AG20443 (cell line): Measurements from ENCODE around the gene SLC9A3.
"Not testable (repeated sequence)": the region's sequence is repeated elsewhere in the genome, so short reads cannot be mapped to it uniquely, and the experiment has no call there.

Source experiments
- DNase-seq: peaks from one replicate; pipeline ENCODE4 v3.0.0; 2012; ENCODE audit warnings: low spot score, mixed read lengths

The SLC9A3 gene

DNA sequence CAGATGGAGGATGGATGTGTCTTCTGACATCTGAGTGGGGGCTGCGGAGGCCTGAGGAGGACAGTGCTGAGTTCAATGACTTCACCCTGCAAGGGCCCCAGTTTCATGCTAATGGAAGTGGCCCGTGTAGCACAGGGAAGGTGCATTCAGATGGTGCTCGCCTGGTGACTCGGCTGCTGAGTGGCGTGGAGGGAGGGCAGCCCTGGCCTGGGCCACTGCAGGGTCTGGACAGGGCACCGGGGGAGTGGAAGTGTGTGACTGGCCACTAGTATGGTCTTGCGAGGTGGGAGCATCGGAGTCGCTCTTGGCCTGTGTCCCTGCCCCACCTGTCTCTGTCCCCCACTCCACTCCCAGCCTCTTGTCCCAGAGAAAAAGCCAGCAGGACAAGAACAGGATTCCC is 1.7 kb upstream of the SLC9A3 start:
- DNase-seq: no peak

DNA sequence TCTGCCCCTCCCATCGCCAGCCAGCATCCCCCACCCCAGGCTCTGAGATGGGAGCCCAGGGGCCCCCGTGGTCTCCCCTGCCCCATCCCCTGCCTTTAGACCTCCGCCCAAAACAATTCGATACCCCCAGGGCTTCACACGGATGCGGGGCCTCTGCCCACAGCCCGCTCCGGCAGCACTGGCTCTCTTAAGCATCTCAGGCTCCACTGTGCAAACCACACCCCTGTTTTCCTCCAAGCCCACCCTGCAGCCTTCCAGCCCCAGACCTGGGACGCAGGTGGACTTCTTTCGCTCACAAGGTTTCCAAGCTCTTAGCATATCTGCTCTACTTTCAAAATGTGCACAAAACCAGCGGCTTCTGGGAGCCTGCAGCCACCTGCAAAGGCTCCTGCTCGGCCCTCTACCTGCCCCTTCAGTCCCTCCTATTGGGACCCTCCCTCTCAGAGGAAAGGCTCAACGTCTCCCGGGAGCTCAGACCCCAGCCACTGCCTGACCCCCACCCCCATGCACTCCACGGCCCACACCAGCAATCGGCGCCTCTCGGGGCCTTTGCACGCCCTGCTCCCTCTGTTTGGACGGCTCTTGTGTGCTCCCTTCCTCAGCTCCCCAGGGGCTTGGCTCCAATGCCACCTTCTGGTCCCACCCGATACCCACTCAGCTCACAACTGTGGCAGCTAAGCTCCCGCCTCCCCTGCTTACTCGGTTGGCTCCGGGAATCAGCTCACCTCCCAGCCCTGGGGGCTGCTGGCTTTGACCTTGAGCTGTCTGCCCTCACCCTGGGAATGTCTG is 918 bp upstream of the SLC9A3 start:
- DNase-seq: no peak

DNA sequence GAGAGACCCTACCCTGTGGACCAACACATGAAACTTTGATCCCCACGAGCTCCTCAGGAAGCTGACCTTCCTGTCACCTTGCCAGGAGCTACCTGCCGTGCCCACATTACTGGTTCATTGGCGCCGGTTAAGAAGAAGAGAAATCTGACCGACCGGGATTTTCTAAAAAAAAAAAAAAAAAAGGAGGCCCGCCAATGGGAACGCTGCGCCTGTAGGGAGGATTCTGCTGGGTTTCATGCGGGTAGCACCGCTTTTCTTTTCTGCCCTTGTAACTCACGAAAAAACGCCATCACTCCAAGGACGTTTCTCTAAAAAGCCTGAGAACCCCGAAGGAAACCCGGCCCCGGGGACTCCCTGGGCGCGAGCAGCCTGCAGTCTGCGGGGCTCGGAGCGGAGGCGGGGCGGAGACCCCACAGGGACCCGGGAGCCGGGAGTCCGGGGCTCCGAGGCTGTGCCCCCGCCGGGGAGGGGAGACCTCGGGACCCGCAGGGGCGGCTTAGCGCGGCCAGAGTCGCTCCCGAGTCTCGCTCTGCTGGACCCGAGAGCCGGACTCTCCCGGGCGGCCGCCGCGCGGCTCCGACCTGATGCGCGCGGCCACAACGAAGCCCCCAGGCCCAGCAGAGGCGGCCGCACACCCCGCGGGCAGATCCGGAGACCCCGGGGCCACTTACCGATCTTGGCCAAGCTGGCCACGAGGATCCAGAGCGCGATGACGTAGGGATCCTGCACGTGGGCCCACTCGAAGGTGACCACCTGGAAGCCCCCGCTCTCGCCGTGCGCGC is 617 bp downstream of the SLC9A3 start:
- DNase-seq: peak; percentile 52

DNA sequence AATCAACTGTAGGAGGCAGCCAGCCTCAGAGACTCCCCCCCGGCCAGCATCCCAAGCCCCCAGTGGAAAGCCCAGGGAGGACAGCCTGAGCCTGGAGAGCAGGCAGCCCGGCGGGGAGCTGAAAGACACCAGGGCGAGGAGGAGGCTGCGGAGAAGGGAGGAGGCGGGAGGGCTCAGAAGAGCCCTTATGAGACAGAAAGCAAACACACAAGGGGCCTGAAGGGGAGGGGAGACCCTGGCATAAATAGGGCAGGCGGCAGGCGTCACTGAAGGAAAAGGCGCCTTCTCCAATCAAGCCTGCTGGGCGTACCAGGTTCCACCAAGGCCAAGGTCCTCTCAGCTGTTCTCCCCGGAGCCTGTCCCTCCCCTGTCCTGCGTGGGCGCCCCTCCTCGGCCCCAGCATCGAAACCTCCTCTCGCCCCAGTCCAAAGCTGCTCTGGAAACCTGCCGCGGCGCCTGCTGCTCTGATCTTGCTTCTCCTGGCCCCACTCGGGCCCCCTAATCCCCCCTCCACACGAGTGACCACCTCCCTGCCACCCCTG is 1.3 kb downstream of the SLC9A3 start:
- no peak for DNase-seq

DNA sequence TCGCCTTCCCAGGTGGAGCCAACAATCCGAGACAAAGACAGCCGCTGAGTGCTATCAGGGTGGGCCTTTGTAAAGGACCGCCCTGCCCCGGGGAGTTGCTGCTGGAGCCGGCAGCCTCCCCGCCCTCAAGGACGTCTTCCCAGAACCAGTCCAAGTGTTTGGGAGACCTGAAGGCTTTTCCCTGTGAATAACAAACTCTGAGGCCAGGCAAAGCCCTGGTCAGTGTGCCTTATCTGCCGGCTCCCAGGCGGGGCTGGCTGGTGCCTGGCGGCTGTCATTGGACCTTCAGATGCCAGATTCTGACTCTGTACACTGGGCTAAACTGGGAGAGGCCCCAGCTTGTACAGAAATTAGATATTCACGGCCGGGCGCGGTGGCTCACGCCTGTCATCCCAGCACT is 2.1 kb downstream of the SLC9A3 start:
- DNase-seq: no peak

DNA sequence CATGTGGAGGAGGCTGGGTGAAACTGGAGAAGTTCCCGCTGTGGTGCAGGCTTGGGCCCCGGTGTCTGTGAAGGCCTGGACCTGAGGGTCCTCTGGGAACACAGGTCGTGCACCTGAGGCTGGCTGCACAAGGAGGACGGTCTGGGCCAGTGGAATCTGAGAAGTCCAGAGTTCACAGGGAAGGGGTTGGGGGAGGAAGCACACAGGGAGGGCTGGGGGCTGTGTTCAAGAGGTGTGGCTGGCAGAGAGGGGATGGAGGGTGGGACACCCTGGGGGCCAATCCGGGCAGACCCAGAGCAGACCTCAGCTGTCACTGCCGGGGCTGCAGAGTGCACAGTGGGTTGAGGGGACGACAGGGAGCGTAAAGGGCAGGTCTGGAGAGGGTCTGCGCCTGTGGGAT is 2.6 kb downstream of the SLC9A3 start:
- DNase-seq: no peak

DNA sequence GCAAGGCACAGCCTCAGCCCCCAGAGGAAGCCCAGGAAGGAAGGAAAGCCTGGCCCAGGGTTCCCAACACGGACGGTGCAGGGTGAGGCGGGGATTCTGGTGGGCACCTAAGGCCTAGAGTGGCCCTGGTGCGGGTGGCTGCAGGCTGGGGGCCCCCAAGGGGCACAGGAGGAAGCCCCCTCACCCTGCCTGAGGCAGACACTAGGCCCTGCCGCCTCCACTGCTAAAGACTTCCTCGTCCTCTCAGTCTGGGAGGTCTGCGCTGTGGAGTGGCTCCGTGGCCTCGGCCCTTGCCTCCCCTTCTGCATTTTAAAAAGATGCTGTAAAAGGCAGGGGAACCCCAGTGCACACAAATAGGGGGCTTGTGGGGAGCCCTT is 3.4 kb downstream of the SLC9A3 start:
- no peak for DNase-seq

DNA sequence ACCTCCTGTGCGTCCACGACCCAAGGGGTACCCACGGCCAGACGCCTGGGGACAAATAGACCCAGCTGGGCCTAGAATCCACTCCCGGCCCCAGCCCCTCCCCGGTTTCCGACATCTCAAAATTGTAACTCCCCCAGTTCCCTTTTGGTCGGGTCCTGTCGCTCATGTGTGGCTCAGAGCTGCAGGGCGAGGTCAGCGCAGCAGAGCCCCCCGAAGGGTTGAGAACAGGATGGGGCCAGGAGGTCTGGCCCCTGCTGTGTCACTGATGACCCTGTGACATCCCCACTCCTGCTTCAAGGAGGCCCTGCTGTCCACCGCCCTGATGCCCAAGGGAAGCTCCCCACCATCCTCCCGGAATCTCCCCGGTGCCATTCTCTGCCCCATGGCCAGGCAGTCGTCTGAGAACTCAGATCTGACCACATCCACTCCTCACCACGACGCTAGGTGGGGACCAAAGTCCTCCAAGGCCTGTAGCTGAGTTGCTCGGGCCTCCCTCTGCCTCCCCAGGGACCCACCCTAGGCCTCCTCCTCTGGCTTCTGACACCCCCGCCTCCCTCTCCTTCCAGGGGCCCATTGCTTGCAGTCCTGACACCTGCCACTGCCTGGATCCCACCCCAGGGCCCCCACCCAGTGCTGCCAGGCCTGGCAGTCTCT is 3.9 kb downstream of the SLC9A3 start:
- no peak for DNase-seq

DNA sequence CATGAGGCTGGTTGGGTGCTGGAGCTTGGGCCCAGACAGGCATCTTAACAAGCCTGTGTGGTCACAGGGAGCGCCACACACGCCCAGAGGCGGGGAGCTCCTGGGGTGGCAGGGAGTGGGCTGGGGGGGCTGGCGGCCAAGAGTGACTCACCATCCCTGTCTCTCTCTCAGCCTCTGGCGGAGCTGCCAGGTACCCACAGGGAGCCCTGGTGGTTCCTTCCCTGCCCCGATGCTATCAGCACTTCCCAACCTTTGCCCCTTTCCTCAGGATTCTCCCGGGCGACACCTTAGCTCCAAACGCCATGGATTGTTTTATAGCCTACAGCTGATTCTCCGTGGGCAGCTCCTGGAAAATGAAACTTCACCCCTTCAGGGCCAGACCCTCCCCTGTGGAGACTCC is 5.5 kb downstream of the SLC9A3 start:
- DNase-seq: no peak

DNA sequence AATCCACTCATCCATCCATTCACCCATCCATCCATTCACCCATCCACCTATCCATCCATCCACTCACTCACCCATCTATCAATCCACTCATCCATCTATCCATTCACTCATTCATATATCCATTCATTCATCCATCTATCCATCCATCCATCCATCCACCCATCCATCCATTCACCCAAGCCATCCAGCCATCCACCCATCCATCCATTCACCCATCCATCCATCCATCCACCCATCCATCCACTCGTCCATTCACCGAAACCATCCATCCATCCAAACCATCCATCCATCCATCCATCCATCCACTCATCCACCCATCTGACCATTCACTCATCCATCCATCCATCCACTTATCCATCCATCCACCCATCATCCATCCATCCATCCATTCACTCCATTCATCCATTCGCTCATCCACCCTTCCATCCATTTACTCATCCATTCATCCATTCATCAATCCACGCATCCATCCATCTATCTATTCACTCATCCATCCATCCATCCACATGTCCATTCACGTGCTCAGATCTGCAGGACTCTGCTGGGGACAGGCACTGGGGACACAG is 6.6 kb downstream of the SLC9A3 start:
- no peak for DNase-seq

DNA sequence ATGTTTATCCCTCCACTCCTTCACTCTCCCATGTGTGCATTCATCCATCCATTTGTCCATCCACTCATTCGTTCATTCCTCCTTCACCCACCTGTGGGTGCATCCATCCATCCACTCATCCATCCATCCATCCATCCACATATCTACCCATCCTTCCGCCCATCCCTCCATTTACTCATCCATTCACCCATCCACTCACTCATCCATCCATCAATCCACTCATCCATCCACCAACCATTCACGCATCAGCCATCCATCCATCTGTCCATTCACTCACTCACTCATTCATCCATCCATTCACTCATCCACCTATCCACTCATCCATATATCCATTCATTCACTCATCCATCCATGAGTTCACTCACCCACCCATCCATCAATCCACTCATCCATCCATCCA is 7.3 kb downstream of the SLC9A3 start:
- no peak for DNase-seq

DNA sequence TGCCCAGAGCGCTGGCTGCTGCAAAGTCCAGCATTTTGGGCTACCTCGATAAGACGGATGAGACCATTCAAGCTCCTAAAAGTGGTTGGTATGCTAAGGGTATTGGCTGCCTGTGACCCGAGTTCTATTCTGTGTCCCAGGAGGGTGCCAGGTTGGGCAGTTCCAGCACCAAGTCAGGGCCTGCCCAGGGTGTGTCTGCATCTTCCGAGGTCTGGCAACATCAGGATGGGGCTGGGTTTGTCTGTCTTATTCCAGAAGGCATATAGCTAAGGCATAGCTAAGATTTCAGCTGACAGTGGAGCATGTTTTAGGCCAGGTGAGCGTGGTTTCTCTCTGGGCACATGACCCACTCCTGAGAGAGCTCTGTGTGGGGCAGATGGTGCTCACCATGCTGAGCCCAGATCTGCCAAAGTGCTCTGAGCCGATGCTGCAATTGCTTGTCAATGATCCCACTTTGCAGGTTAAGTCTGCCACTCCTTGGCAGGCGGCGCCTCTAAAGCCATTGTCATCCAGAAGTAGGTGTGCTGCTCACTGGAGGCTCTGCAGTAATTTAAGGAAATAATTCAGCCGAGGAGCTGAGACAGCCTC is 7.8 kb downstream of the SLC9A3 start:
- DNase-seq: no peak

DNA sequence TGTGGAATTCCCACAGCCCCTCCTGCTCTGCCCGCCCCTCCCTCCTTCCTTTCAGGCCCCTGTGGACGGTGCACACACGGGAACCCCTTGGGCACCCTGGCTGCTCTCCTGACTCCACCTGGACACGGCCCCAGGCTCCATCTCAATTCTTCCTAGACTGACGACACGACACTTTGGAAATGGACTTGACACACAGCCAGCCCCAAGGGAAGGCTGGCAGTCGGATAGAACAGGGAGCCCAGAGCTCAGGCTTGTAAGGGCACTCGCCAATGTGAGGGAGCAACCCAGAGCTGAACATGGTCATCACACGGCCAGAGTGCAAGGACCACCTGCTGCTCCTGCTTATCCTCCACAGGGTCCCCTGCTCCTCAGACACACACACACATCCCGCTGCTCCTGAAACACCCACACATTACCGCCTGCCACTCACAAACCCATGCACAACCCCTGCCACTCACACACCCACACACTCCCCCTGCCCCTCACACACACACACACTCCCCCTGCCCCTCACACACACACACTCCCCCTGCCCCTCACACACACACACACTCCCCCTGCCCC is 8.9 kb downstream of the SLC9A3 start:
- no peak for DNase-seq

DNA sequence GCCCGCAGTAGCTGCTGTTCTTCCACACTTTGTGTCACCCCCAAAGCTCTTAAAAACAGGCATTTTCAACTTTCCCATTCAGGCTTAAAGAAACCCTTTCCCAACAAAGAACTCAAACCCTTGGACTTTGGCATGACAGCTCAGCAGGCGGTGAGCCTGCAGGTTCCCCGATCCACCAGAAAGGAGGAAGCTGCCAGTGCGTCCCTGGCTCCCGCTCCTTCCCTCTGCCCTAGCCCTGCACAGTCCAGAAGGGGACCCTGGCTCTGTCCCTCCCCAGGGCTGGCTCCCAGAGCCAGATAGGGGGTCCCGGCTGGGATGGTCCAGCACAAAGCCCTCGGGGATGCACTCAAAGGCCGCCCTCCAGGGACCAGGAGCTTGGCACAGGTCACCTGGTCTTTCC is 9.6 kb downstream of the SLC9A3 start:
- no peak for DNase-seq

DNA sequence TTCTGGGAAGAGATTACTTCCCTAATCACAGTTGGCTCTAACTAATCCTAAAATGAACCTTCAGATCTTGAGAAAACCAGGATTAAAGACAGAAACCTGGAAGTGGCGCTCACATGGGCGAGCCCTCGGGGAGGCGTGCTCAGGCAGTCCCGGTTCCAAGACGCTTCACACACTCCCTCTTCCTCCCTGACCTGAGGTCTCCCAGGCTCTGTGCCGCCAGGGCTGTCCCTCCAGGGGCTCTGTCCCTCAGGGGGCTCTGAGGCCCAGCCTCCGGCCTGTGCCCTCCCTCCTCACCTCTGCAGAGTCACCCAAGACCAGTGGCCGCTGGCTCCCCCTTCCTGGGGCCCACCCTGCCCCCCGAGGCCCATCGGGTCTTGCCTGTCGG is 10.2 kb downstream of the SLC9A3 start:
- no peak for DNase-seq

DNA sequence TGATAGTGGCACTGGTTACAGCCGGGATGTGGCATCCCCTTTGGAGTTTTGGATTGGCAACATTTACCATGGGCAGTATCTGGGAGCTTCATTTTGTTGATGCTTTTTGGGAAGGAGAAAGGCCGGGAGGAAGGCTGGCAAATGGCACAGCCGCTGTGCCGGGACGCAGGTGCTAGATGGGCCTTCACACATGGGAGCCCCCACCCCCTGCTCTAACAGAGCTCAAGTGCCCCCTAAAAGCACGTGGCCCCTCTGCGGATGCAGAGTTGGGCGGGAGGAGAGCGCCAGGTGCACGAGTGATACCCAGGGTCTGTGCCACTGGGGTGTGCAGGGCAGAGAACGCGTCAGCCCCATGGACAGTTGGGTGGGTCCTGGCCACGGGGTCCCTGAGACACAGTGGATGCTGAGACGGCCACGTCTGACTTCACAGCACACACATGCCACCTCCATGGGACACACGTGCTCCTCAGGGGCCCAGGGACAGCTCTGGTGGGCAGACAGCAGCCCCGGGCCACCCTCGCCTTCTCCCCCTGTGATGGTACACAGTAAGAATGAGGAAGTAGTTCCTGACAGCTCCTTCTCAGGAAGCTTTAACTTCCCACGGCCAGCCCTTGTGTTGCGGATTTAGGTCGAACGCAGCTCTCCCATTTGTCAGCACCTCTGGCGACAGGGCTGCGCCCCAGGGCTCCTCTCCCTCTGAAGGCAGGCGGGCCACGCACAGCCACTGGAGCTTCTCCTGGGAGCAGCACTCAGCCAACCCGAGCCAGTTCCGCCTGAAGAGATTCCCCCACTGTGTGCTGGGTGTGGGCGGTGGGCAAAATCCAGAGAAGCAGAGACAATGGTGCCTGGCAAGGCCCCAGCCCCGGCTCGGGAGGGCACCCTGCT is 10.8 kb downstream of the SLC9A3 start:
- DNase-seq: no peak

DNA sequence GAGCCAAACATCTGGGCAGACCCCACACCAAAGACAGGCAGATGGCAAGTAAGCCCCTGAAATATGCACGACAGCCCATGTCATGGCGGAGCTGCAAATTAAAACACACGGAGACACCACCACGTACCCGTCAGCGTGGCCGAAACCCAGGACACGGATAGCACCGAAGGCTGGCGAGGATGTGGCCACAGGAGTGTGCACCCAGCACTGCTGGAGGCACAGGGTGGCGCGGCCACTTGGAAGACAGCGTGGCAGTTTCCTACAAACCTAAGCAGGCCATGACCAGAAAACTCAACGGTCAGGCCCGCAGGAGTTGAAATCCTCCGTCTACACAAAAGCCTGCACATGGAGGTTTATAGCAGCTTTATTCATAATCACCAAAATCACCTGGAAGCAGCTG is 12.8 kb downstream of the SLC9A3 start:
- DNase-seq: no peak

DNA sequence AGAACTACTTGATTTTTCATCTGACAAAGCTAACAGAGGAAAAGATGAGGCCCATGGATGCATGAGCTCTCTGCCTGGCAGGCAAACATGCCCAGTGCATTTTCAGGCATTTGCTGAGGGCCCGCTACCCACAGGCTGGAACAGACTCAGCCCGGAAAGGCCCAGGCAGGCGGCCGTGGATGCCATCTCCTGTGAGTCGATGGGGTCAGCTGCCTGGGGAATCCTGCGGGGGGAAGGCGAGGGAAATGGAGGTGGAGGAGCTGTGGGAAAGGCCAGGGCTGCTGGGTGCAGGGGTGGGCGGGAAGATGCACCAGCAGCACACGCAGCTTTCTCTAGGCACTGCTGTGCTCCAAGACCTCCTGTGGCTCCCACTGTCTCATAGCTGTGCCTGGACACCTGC is 13.7 kb downstream of the SLC9A3 start:
- no peak for DNase-seq

DNA sequence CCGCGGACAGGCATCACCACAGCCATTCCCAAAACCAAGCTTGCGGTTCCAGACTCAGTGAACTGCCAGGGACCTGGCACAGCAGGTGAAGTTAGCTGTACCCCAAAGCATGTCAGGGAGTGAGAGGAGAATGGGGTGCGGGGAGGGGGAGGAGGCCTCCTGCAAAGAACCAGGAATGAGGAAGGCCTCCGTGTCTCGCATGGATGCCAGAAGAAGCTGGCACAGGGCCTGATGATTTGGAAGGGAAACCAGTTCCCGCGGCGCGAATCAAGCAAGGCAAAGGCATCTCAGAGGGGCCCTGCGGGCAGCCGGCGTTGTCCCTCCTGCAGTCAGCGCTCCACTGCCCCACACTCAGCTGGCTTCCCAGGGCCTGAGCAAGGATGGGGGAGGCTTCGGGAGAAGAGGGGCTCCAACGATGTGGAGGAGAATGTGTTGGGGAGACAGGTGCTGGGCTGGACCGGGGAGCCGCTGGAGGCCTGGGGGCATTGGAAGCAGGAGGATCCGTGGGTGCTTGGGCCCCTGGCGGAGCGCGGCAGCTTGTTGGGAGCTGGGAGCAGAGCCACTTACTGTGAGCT is 14.6 kb downstream of the SLC9A3 start:
- no peak for DNase-seq

DNA sequence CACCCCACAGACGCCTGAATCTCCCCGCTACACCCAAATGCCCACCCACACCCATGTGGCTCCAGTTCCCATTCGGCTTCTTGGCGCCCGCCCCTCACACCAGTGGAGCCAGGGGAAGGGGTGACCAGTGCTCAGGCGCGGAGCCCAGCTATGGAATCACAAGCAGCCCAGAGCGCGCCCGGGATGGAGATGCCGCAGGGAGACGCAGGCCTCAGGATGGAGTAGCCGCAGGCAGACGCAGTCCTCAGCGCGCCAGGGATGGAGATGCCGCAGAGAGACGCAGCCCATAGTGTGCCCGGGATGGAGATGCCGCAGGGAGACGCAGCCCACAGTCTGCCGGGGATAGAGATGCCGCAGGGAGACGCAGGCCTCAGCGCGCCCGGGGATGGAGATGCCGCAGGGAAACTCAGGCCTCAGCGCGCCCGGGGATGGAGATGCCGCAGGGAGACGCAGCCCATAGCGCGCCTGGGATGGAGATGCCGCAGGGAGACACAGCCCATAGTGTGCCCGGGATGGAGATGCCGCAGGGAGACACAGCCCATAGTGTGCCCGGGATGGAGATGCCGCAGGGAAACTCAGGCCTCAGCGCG is 16.2 kb downstream of the SLC9A3 start:
- DNase-seq: not testable (repeated sequence)
